Hematopoietic multipotent progenitor cell treated with erythropoietin and hydrocortisone succinate and interleukin-3 and kit ligand, for 15 days (in vitro differentiated cells): ENCODE measurements around the gene ALK.

Experiments
- DNase-seq: peaks from one replicate; pipeline ENCODE4 v3.0.0-alpha.2; 2015; ENCODE audit warnings: low spot score

ALK gene

GRCh38 chr2:29317801-29318485 lies 603.4 kb downstream of the ALK start:
- DNase-seq, result no peak

DNA sequence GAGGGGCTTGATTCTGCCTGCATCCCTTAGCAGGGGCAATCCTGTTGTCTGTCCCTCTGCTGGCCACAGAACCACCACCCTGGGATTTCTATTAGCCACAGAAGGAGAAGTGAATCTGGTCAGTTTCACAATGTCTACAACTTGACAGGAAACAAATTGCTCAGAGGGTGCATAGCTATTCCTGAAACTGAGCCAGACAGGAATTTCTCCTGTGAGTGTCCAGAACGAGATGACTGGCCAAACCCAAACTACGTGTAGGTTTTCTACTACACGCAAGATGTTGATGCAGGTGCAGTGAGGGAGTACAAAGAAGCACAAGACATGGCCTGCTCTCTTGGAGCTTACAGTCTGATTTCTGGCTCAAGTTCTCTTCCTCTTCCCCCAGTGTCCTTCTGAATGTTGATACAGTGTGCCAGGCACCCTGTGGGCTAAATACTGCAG lies 604.3 kb downstream of the ALK start:
- no peak for DNase-seq

GRCh38 chr2:29314816-29315571 lies 606.4 kb downstream of the ALK start:
- no peak for DNase-seq

- no peak for DNase-seq
Measured at GRCh38 chr2:29311458-29311857, 609.9 kb downstream of the ALK start.

GRCh38 chr2:29310650-29311348 lies 610.6 kb downstream of the ALK start:
- DNase-seq, result no peak

GRCh38 chr2:29309090-29310029 lies 612.0 kb downstream of the ALK start:
- DNase-seq, result peak; percentile 47

DNA sequence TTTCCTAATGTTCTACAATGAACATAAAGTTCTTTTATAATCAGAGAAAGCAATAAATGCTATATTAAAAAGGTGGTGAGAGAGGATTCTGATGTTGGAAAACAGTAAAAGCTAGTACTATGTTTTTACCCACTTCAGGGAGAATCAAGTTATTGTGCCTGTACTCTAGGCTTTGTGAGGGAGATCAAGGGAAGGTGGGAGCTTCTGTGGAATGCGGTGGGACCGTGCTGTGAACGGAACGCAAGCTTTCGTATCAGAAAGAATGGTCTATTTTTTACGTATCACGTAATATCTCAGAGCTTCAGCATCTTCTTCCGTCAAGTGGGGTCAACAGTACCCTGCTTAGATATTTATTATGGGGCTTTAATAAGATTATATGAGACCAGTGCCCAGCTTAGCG lies 613.0 kb downstream of the ALK start:
- no peak for DNase-seq

DNA sequence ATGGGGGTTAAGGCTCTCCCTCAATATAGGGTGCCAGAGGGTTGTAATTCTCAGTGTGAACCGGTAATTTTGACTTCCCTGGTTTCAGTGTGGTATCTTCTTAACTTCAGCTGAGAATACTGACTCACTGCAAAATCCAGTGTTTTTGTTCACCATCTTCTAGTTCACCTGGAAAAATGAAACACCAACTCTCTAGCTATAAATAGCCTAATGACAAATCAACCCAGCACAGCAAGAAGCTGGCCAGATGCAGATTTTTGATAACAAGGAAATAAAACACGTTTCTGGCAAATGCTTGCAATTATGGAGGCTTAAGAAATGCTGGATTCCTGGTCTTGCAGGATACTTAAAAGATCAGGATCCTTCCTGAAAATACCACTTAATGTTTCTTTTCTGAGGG lies 613.9 kb downstream of the ALK start:
- DNase-seq, result no peak

DNA sequence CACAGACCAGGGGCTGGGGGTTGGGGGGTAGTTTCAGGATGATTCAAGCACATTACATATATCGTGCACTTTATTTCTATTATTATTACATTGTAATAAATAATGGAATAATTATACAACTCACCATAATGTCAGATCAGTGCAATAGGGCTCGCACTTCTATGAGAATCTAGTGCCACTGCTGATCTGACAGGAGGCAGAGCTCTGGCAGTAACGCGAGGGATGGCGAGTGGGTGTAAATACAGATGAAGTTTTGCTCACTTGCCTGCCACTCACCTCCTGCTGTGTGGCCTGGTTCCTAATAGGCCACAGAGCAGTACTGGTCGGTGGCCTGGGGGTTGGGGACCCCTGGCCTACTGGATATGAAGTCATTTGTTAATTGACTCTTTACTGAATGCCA lies 615.6 kb downstream of the ALK start:
- no peak for DNase-seq

GRCh38 chr2:29304399-29305060 lies 616.9 kb downstream of the ALK start:
- DNase-seq, result no peak

- DNase-seq, result no peak
Measured at GRCh38 chr2:29296585-29296984, 624.8 kb downstream of the ALK start.

- no peak for DNase-seq
Measured at GRCh38 chr2:29295845-29296244, 625.5 kb downstream of the ALK start.

- DNase-seq, result no peak
Measured at GRCh38 chr2:29293830-29294438, 627.5 kb downstream of the ALK start.

DNA sequence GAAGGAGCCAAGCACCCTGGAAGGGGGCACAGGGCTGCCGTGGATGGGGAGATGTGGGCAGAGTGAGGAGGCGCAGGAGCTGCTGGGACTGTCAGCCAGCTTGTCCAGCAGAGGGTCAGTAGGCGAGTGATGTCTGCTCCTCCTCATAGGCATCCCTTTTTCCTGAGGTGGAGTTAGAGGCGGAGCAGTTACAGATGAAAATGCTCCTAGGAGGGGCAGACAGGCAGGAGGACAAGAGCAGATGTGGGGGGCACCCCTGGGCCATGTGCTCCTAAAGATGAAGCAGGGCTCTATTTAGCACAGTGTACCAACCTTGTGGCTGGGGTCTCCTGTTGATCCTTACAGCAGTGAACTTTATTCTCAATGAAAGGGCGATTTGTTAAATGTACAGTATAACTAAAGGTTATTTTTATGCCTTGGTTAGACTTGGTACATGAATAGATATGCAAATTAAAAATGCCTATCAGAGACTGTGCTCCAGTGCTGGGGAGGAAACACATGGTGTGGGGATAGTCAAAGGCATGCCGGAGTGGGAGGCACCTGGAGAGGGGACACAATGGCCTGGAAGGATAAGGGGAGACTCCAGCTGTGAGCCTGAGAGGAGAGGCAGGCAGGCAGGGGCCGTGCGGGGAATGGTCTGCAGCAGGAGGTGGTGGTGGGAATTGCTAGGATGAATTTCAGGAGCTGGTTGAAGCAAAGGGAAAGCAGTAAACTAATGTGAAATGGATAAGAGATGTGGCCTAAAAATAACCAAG lies 630.9 kb downstream of the ALK start:
- no peak for DNase-seq

- no peak for DNase-seq
Measured at GRCh38 chr2:29284671-29285070, 636.7 kb downstream of the ALK start.

DNA sequence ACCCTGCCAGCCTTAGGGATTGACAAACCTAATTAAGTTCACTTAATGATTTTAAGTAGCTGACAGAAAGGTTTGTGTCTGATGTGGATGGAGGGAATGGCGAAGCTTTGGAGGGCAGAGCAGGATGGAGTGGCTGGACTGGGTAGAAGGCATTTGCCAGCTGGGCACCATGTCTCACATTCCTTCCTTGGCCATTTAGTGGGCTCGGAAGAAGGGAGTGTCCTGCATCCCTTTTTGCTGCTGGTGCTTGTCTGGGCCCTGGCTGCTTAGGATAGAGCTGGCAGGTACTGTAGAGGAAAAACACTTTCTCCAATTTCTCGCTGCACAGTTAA lies 639.5 kb downstream of the ALK start:
- no peak for DNase-seq

- DNase-seq, result no peak
Measured at GRCh38 chr2:29281086-29281915, 640.1 kb downstream of the ALK start.

DNA sequence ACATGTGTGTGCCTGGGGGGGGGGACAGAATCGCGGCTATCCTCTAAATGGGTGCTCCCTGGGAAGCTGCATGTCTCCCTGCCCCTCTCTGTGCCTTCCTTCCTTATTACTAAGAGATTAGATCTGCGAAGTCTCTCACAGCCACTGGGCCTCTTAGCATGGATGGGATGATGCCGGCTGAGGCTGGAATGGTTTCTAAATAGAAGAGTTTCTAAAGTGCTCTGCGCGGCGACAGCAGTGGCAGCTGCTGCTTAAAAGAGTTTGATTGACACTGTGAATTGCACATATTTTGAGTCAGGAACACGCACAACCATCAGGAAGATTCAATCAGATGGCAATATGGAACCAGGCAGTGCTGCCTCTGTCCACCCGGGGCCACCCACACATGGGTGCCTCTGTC lies 642.4 kb downstream of the ALK start:
- DNase-seq, result no peak

- DNase-seq, result no peak
Measured at GRCh38 chr2:29276151-29276550, 645.2 kb downstream of the ALK start.
